HCT116 (cell line): ENCODE measurements around the gene PRPF6.

Experiments
- CTCF ChIP-seq, 3 experiments: fragments of 200-600 bp in 1 of 3; sonication (generic) in 1 of 3; IDR thresholded peaks in 2 of 3; conservative IDR thresholded peaks in 1 of 3; 2 replicates each; pipeline ENCODE4 v1.5.1; 2012 to 2017; ENCODE audit warnings: low read depth in 2 of 3, low read length in 2 of 3, antibody characterized with exemption in 1 of 3, borderline replicate concordance in 1 of 3, control low read depth in 1 of 3, mild to moderate bottlenecking in 1 of 3, mixed read lengths in 1 of 3, mixed run types in 1 of 3, moderate library complexity in 1 of 3; ENCODE audit not compliant: insufficient read depth in 1 of 3
- EZH2 ChIP-seq: fragments of 200-600 bp; sonication (generic); IDR thresholded peaks from 2 replicates; pipeline ENCODE4 v1.6.1; 2017; ENCODE audit warnings: antibody characterized with exemption, mixed run types
- EZH2phosphoT487 ChIP-seq: fragments of 200-600 bp; IDR thresholded peaks from 2 replicates; pipeline ENCODE4 v1.6.1; 2018; ENCODE audit warnings: antibody characterized with exemption, borderline replicate concordance
- MAX ChIP-seq: IDR thresholded peaks from 2 replicates; pipeline ENCODE4 v1.6.1; 2012
- POLR2A ChIP-seq: IDR thresholded peaks from 2 replicates; pipeline ENCODE4 v1.7.0; 2011; ENCODE audit warnings: borderline replicate concordance; ENCODE audit not compliant: insufficient read depth, insufficient read length; ENCODE audit errors: extremely low read depth
- POLR2AphosphoS5 ChIP-seq: IDR thresholded peaks from 2 replicates; pipeline ENCODE4 v1.6.1; 2011; ENCODE audit warnings: mild to moderate bottlenecking, low read depth, low read length, moderate library complexity
- RAD21 ChIP-seq: IDR thresholded peaks from 2 replicates; pipeline ENCODE4 v1.6.1; 2012; ENCODE audit warnings: low read depth, mild to moderate bottlenecking
- SIN3A ChIP-seq: IDR thresholded peaks from 2 replicates; pipeline ENCODE4 v1.6.1; 2012; ENCODE audit warnings: low read depth
- TCF7L2 ChIP-seq: IDR thresholded peaks from 2 replicates; pipeline ENCODE4 v1.7.0; 2011; ENCODE audit warnings: borderline replicate concordance, inconsistent platforms; ENCODE audit not compliant: insufficient read depth, insufficient read length; ENCODE audit errors: extremely low read depth
- YY1 ChIP-seq: IDR thresholded peaks from 2 replicates; pipeline ENCODE4 v1.6.1; 2011; ENCODE audit warnings: low read length, low read depth, moderate library complexity, mild to moderate bottlenecking; ENCODE audit not compliant: insufficient replicate concordance; ENCODE audit errors: extremely low read depth

- no peak for TF ChIP-seq POLR2AphosphoS5
- no peak for TF ChIP-seq POLR2A
- TF ChIP-seq CTCF (IDR thresholded peaks at IDR 0.05 in 2 of 3, conservative IDR thresholded peaks at IDR 0.05 in 1 of 3; ENCODE audit: borderline replicate concordance in 1 of 3, insufficient read depth in 1 of 3, low read depth in 2 of 3, low read length in 2 of 3) = no peak
- no peak for TF ChIP-seq EZH2phosphoT487
- TF ChIP-seq SIN3A = no peak
- no peak for TF ChIP-seq EZH2
- TF ChIP-seq MAX = no peak
- TF ChIP-seq YY1 = no peak
- TF ChIP-seq TCF7L2 = no peak
- TF ChIP-seq RAD21 = no peak
These were observed 30.4 kb downstream of the PRPF6 start for GRCh38 chr20:64011366-64011779.
